ENCODE data around the gene FAM107B.
A peak's percentile ranks its signal among the peaks of the same experiment; 100 is the strongest.
"Not testable (repeated sequence)": the region's sequence is repeated elsewhere in the genome, so short reads cannot be mapped to it uniquely, and the experiment has no call there.

Gene FAM107B

DNA sequence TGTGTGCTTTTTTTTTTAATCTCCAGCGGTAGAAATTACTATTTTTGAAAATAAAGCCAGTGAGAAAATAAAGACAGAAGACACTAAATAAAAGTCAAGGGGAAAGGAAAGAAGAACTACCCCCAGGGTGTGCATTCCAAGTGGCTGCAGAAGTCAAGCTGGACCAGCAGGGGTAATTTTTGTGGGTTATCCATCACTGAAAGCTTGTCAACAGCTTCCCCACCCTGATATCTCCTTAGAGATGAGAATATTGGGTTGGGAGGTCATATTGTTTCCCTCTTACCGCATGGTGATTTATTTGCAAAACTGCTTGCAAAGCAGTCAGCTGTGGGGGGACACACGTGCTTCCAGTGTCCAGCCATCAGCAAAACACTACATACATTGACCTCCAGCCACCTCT is 46.4 kb downstream of the FAM107B start:
- DNase-seq, result no peak

DNA sequence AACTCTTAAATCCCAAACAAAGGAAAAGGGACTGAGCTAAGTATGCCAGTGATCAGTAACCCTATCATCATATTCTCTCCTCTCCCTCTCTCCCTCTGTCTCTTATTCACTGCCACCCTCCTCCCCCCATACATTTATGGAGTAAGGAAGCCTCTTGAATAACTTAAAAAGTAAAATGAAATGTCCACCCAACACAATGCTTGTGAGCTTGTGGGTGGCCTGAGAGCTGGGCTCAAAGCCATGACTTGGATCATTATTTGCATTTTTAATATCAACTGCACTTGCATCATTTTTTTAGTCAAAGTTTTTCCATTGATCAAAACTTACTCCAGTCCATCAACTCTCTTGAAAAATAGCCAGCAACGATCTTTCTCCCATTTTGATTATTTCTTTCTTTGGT is 46.8 kb downstream of the FAM107B start:
- no peak for DNase-seq

DNA sequence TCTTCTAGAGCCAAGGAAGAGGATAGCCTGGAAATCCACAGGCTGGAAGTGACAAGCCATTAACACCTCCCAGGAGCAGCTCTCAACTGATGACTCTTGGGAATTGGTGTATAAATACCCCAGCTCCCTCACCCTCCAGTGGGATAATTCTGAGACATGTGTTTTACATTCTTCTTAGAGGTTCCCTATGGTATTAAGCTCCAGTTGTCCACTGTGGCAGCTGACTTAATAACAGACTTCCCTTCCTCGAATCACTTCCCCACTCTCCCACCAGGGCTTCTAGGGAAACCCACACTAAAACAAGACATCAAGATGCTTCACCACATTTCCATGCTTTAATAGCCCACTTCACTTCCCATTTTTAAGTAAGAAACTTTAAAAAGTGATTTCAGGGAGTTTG is 47.2 kb downstream of the FAM107B start:
- no peak for DNase-seq

DNA sequence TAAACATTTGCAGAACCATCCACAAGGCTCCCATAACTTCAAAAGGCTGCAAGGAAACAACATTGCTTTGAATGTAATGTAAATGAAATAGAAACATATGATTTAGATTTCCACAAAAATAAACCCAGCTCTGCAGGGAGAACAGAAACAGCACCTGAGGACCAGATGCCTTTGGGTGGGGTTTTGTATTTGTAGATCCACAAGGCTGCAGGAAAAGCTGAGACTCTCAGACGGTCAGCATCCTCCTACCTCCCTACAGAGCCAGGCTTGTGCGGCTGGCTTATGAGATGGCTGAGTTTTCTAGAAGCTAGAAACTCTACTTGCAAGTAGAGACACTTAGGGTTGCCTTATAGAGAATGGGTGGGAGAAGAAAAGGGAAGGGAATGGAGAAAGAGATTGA is 49.8 kb downstream of the FAM107B start:
- DNase-seq, result no peak

DNA sequence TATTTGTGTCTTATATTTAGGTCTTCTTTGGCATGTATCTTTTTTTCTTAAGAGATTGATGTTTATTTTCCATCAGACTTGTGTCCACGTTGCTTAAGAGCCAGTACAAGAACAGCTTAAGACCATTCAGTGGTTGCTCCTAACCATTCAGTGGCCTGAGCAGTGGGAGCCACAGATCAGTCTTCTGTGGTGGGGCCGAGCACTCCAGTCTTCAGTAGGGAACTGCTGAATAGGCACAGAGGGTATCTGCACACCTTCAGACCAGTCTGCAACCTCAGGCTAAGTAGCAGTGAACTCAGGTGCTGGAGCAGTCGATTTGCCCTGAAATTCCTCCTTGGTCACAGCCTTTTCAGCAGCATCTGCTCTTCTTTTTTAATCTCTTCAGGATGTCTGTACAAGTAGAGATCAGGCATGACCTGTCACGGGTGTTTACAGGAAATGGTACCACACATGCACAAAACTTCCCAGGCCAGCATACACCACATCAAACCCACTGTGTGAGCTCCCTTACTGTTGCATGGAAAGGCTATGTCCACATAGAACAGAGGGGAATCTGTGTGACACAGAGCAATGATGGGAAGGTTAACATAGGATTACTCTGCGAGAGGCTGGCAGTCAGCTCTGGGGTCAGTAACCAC is 51.5 kb downstream of the FAM107B start:
- DNase-seq, result peak; percentile 43

DNA sequence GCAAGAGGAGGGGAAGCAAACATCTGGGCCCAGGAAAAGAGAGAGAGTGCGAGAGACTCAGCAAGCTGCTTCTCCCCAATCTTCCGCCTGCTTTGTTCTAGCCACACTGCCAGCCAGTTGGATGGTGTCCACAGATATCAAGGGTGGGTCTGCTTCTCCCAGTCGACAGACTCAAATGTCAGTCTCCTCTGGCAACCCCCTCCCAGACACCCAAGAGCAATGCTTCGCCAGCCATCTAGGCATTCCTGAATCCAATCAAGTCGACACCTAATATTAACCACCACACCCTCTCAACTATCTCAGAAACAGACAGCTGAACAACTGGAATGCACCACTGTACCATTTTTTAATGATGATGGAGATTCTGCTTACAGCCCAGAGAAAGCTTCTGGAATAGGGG is 57.1 kb downstream of the FAM107B start:
- DNase-seq, result no peak

DNA sequence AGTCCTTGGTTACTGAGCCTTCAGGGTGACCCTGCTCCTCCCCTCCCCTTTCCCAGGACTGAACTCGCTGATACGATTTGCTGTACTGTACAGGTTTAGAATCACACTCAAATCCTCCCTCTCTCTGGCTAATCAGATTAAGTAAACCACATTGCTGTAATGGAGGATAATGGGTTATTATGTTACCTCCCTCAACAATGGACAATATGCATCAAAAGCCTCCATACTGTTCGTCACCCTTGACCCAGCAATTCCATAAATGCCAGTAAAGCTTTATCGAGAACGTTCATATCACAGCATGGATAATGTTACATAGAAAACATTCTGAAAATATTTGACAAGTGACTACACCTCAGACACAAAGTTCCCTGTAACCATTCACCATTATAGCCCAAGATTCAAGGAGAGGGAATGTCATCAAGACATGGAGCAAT is 61.7 kb downstream of the FAM107B start:
- DNase-seq, result no peak

DNA sequence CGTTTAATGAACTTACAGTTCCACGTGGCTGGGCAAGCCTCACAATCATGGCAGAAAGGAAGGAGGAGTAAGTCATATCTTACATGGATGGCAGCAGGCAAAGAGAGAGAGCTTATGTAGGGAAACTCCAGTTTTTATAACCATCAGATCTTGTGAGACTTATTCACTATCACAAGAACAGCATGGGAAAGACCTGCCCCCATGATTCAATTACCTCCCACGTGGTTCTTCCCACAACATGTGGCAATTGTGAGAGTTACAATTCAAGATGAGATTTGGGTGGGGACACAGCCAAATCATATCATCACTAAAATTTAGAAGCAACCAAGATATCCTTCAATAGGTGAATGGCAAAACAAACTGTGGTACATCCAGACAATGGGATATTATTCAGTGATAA is 65.4 kb downstream of the FAM107B start:
- not testable (repeated sequence) for DNase-seq

DNA sequence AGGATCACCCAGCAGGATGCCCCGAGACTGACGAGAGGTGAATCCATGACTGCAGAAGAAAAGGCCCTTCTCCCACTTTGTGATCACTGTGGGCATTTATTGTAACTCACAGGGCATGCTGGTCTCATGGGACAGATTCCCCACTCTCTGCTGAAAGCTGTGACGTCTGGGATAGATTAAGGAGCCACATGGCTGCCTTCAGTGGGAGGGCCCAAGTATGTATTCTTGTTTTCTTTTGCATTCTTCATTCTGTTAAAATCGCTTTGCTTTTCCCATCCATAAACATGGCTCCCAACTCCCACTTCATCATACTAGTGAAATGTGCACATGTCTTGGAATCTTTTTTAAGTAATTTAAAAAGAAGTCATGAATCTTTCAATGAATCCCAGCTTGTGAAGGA is 67.2 kb downstream of the FAM107B start:
- DNase-seq, result no peak

DNA sequence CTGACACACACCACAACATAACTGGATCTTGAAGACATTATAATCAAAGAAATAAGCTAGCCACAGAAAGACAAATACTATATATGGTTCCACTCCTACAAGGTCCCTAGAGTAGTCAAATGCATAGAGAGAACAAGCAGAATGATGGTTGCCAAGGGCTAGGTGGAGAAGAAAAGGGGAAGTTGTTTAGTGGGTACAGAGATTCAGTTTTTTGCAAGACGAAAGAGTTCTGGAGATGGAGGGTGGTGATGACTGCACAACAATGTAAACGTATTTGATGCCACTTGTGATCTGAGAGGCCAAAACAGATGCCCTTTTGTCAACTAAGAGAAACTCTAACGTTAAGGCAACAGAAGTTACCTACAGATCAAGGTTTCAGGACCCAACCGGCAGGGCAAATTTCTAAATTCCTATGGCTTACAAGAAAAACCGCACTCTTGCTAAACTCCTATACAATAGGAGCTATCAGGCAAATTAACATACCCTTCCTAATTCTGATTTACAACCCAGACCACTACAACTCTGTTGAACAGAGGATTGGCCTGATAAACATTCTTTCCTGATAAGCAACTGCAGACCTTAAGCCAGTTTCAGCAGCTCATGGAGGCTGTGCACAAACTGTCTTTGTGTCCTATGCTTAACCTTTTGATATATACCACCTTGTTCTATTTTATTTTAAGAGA is 69.0 kb downstream of the FAM107B start:
- DNase-seq, result no peak

DNA sequence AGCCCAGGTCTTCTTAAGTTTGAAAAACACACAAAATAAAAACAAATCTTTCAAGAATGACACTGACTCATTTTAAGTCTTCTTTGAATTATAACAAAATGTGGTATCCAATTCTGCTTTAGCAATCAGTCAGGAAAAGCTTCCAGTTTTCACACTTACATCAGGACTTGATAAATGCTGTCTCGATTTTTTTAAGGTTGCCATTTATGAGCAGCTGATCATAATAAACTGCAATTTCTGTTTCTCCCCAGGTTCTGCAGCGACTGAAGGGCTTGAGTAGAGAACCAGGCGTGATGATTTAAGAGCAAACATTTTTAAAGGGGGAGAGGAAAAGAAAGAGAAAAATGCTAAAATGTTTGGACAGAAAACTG is 71.1 kb downstream of the FAM107B start:
- DNase-seq, result no peak

DNA sequence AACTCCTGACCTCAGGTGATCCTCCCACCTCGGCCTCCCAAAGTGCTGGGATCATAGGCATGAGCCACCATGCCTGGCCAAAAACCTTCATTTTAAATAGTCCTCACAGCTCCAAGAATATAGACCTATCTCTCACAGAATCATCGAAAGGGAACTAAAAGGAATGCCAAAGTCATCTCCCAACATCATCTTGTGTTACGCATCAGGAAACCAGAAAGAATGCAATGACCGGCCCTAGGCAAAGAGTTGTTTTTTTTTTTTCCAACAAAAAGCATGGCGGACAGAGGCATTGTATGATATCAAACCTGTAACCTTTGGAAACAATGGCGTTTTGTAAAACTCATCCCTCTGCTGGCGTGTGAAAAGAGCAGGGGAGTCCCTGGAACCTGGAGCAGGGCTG is 73.2 kb downstream of the FAM107B start:
- no peak for DNase-seq

DNA sequence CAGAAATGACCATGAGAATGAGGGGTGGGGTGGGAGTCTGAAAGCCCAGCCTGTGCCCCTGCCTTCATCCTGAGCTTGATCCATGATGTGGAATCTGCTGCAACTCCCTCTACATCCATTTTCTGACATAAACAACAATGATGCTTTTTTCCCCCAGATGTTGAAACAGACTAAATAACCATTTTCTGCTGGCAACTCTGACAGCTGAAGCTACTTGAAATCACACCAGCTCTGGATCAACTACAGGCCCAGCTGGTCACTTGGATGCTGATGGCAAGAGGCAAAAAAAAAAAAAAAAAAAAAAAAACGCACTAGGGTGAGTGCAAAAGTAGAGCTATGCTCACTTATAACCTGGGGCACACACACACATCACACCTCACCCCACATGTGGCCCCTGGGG is 74.2 kb downstream of the FAM107B start:
- no peak for DNase-seq

DNA sequence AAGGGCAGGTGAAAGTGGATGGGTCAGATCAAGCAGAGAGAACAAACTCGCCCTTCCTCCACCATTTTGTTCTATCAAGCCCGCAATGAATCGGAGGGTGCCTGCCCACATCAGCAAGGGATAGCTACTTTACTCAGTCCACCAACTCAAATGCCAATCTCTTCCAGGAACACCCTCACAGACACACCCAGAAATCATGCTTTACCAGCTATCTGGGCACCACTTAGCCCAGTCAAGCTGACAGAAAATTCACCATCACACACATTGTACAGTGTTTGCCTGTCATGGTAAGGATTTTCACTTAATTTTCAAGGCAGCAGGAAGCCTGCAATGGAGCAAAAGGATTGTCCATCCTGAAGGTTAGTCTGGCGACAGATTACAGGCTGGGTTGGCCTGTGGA is 75.2 kb downstream of the FAM107B start:
- no peak for DNase-seq

DNA sequence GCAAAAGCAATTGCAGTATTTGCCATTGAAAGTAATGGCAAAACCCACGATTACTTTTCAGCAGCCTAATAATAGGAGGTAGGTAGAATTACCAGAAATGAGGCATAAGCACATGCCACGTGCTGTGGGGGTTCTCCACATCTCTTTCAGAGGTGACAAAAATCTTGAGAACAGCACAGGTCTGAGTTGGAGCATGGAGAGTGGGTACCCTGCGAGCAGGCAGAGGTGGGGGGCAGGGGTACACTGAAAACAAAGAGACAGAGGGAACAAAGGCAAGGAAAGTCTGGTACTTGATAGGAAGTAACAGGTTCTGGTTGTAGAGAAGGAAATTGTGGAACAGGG is 75.9 kb downstream of the FAM107B start:
- DNase-seq, result no peak

DNA sequence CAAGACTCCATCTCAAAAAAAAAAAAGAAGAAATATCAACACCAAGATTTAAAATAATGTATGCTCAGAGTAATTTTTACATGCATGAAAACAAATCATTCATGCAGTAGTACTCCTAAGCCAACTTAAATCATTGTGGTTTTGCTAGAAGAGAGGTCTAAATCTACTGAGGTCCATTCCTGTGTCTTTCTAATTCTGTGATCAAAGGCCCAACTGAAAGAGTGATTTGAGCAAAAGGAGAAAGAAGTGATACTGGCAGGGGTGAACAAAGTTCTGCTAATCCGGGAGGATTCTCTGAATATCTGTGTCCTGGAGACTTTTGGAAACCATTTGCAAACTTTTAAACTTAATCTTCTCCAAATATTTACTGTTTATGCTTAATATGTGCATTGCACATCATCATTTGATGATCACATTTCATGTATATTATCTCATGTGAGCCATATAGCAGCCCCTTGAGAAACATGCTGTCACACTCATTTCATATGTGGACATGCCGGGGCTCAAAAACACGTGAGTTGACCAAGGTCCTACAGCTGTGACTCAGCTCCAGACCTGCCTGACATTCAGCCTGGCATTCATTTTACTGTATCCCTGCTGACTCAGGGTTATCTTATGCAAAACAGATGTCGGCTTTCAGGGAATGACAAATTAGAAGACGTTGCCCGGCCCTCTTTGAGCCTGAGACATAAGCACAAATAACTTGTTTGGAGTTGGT is 76.4 kb downstream of the FAM107B start:
- DNase-seq, result no peak

DNA sequence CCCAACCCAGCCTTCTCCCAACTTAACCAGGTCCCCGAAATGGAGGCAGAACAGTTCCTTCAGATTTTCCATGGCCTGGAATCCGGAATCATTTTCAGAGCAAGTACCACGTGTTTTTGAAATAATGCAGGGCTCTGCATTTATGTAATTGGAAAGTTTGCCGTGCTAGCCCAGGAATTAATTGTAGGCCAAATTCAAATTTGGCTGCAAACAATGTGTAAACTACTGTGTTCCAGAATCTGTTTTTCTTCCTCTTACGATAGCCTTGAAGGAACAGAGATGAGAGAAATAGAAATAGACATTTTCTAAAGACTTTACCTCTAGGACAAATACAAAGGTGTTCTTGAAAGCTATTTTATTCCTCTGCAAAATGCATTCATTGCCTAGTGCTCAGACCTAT is 77.4 kb downstream of the FAM107B start:
- no peak for DNase-seq

DNA sequence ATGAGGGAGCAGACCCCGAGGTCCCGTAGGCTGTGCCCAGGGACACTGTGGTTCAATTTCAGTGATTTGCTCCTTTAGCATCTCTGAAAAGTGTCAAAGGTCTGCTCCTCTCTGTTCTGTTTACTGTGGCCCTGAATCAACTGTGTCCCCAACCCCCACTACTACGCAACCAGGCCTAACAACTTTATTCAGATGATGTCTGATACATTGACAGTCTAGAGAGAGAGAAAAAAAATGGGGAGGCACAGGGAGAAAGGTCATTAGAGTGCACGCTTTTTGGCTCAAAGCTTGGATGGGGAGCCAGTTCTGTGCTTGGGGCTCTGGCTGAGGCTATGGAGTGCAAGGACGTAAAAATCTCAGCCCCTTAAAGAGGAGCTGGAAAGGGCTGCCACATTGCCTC is 77.9 kb downstream of the FAM107B start:
- no peak for DNase-seq

DNA sequence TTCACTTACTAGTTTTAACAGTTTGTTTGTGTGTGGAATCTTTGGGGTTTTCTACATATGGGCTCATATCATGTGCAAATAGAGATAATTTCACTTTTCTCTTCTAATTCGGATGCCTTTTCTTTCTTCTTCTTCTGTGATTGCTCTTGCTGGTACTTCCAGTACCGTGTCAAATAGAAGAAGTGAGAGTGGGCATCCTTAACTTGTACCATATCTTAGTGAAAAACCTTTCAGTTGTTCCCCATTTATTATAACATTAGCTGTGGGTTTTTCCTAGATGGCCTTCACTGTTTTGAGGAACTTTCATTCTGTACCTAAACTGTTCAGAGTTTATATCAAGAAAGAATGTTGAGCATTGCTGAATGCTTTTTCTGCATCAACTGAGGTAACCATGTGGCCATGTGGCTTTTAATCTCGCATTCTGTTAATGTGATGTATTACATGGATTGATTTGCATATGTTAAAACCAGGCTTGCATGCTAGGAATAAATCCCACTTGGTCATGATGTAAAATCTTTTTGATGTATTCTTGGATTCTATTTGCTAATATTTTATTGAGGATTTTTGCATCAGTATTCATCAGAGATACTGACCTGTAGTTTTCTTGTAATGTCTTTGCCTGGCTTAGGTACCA is 78.7 kb downstream of the FAM107B start:
- DNase-seq, result no peak

DNA sequence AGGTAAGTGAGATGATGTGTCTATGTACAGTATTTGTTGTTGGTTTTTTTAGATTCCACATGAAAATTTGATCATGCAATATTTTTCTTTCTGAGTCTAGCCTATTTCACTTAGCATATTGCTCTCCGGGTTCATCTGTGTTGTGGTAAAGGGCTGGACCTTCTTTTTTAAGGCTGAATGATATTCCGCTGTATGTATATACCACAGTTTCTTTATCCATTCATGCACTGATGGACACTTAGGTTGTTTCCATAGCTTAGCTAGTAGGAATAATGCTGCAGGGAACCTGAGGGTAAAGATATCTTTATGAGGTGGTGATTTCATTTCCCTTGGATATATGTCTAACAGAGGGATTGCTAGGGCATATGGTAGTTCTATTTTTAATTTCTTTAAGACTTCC is 80.8 kb downstream of the FAM107B start:
- DNase-seq, result no peak

DNA sequence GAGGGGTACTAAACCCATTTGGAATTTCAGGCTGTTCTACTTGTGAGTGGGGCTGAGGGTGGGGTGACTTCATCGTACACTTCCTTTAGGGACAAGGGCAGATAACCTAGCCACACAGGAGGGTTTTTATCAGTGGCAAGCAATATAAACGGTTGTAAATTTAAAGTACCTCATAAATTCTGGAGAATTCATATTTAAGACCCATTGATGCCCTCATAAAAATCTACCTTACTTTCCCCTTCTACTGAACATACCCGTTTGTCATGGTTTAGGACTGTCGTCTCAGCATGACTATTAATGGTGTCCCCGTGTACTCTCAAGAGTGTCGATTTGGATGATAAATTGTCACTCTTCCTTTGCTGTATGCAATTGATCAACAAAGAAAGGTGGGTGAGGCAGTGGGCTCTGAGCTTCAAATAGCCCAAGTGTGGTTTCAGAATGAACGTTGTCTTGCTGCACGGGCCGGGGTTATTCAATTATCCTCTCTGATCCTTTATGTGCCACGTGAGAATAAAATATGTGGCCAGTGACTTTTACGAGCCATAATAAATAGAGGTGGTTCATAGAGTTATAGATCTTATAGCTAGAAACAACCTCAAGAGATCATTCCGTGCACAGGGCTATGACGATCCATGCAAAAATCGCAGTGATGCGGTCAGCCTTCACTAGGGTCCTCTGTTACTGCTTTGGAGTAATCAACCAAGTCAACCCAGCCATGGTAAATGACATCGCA is 82.2 kb downstream of the FAM107B start:
- DNase-seq, result no peak

DNA sequence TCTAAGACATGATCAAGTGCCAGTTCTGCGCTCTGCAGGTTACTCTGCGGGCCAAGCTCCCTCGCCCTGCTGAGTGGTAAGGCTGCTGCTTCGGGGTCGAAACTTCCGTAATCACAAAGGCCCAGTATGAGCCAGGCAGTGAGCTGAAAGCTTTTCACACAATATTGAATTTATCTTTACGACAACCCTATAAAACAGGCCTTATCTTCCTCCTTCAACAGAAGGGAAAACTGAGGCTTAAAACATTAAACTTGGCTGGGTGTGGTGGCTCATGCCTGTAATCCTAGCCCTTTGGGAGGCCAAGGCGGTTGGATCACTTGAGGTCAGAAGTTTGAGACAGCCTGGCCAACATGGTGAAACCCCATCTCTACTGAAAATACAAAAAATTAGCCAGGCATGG is 83.3 kb downstream of the FAM107B start:
- no peak for DNase-seq

DNA sequence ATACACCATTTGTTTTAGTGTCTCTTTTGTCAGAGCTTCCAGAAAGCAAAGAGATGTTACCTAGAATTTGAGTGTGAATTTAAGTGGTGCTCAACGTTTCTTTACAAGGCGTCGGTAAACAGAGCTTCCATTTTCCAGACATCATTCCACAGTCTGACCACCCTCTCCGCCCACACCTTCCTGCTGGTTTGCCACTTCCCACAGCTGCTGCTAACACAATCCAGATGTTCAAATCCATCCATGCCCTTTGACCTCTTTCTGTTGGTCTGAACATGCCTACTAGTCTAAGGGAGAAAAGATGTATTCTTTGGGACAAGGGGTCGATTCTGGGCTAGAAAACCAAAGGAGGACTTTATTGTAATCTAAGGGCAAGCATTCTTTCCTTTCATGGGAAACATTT is 86.1 kb downstream of the FAM107B start:
- no peak for DNase-seq

Data from CD4-positive, alpha-beta T cell treated with Interferon gamma for 1 hour (primary cell).